ENCODE results near the gene GPR62.
A peak's percentile ranks its signal among the peaks of the same experiment; 100 is the strongest.
"Not testable (repeated sequence)": the region's sequence is repeated elsewhere in the genome, so short reads cannot be mapped to it uniquely, and the experiment has no call there.

GPR62 gene

GRCh38 chr3:51978143-51978502 lies 22.9 kb downstream of the GPR62 start:
- DNase-seq (ENCODE audit: insufficient read length, low spot score), result no peak
- no peak for FAIRE-seq
- TF ChIP-seq POLR2A (IDR thresholded peaks at IDR 0.05; ENCODE audit: low read depth, low read length), result no peak

- FAIRE-seq (no peak), DNase-seq (ENCODE audit: insufficient read length, low spot score) (no peak)
- TF ChIP-seq POLR2A (IDR thresholded peaks at IDR 0.05; ENCODE audit: low read depth, low read length), result no peak
Observed at GRCh38 chr3:51980253-51980652, 25.1 kb downstream of the GPR62 start.

GRCh38 chr3:51982352-51982837 lies 27.2 kb downstream of the GPR62 start:
- no peak for TF ChIP-seq POLR2A (IDR thresholded peaks at IDR 0.05; ENCODE audit: low read depth, low read length)
- no peak for FAIRE-seq
- peak; percentile 81 for DNase-seq (ENCODE audit: insufficient read length, low spot score)

GRCh38 chr3:51982838-51983577 lies 27.8 kb downstream of the GPR62 start, which contains the start of gene ACY1:
ACY1 (plus strand) TSS chr3:51983535; CDS start chr3:51984065, 530 bp downstream.
- FAIRE-seq, result no peak
- TF ChIP-seq POLR2A (IDR thresholded peaks at IDR 0.05; ENCODE audit: low read depth, low read length), result peak; percentile 59
- peak; percentile 95 for DNase-seq (ENCODE audit: insufficient read length, low spot score)

GRCh38 chr3:51983578-51984268 lies 28.5 kb downstream of the GPR62 start:
- no peak for TF ChIP-seq POLR2A (IDR thresholded peaks at IDR 0.05; ENCODE audit: low read depth, low read length)
- FAIRE-seq (no peak), DNase-seq (ENCODE audit: insufficient read length, low spot score) (no peak)

GRCh38 chr3:51984269-51984647 lies 29.1 kb downstream of the GPR62 start:
- no peak for FAIRE-seq

GRCh38 chr3:51985063-51985462 lies 29.9 kb downstream of the GPR62 start:
- DNase-seq (ENCODE audit: insufficient read length, low spot score), result no peak
- FAIRE-seq, result no peak
- TF ChIP-seq POLR2A (IDR thresholded peaks at IDR 0.05; ENCODE audit: low read depth, low read length), result no peak

More at GRCh38 chr3:51984269-51984647, 29.1 kb downstream of the GPR62 start:
- no peak for DNase-seq (ENCODE audit: insufficient read length, low spot score)
- no peak for TF ChIP-seq POLR2A (IDR thresholded peaks at IDR 0.05; ENCODE audit: low read depth, low read length)

GRCh38 chr3:51986010-51986947 lies 31.1 kb downstream of the GPR62 start:
- DNase-seq (ENCODE audit: insufficient read length, low spot score) (no peak), FAIRE-seq (no peak)
- no peak for TF ChIP-seq POLR2A (IDR thresholded peaks at IDR 0.05; ENCODE audit: low read depth, low read length)

- no peak for TF ChIP-seq POLR2A (IDR thresholded peaks at IDR 0.05; ENCODE audit: low read depth, low read length)
- no peak for FAIRE-seq
- DNase-seq (ENCODE audit: insufficient read length, low spot score), result no peak
Observed at GRCh38 chr3:51987568-51987967, 32.4 kb downstream of the GPR62 start.

GRCh38 chr3:51988286-51989146 lies 33.3 kb downstream of the GPR62 start:
- no peak for TF ChIP-seq POLR2A (IDR thresholded peaks at IDR 0.05; ENCODE audit: low read depth, low read length)
- DNase-seq (ENCODE audit: insufficient read length, low spot score), result no peak
- FAIRE-seq, result no peak

GRCh38 chr3:51990501-51990971 lies 35.4 kb downstream of the GPR62 start:
- DNase-seq (ENCODE audit: insufficient read length, low spot score); FAIRE-seq: not testable (repeated sequence)

- no peak for DNase-seq (ENCODE audit: insufficient read length, low spot score)
- FAIRE-seq, result no peak
- no peak for TF ChIP-seq POLR2A (IDR thresholded peaks at IDR 0.05; ENCODE audit: low read depth, low read length)
Observed at GRCh38 chr3:51992017-51992682, 37.0 kb downstream of the GPR62 start.

GRCh38 chr3:51993657-51994056 lies 38.5 kb downstream of the GPR62 start:
- FAIRE-seq; DNase-seq (ENCODE audit: insufficient read length, low spot score): not testable (repeated sequence)

Data from H54 (cell line).